GM12878 (cell line): ENCODE data around the gene TAS2R42.

Source experiments
- BHLHE40 ChIP-seq, 2 experiments: fragments of 450-650 bp in 1 of 2; IDR thresholded peaks; 2 replicates each; pipeline ENCODE4 v1.6.1; 2011 to 2017; ENCODE audit warnings: low read depth in 2 of 2, borderline replicate concordance in 1 of 2, improper control_type of control experiment in 1 of 2, low read length in 1 of 2, mild to moderate bottlenecking in 1 of 2
- CEBPB ChIP-seq, 2 experiments: fragments of 150-350 bp in 1 of 2; IDR thresholded peaks; 2 replicates each; pipeline ENCODE4 v1.6.1; 2012 to 2014; ENCODE audit warnings: low read depth in 2 of 2, low read length in 2 of 2, borderline replicate concordance in 1 of 2, inconsistent platforms in 1 of 2
- CTCF ChIP-seq, 3 experiments: IDR thresholded peaks in 2 of 3; conservative IDR thresholded peaks in 1 of 3; 2 replicates each; pipeline ENCODE4 v1.5.1; 2011; ENCODE audit warnings: low read depth in 3 of 3, low read length in 3 of 3, mild to moderate bottlenecking in 3 of 3, control low read depth in 2 of 3, moderate library complexity in 2 of 3, inconsistent platforms in 1 of 3, mixed read lengths in 1 of 3; ENCODE audit not compliant: control insufficient read depth in 2 of 3, insufficient read depth in 1 of 3; ENCODE audit errors: extremely low read depth in 1 of 3
- EP300 ChIP-seq, 2 experiments: fragments of 150-350 bp in 1 of 2; IDR thresholded peaks; 2 replicates each; pipeline ENCODE4 v1.6.1; 2011 to 2012; ENCODE audit warnings: low read depth in 2 of 2, low read length in 2 of 2, borderline replicate concordance in 1 of 2, improper control_type of control experiment in 1 of 2, inconsistent platforms in 1 of 2; ENCODE audit not compliant: control insufficient read depth in 1 of 2
- KDM1A ChIP-seq: fragments of 200-600 bp; sonication (generic); IDR thresholded peaks from 2 replicates; pipeline ENCODE4 v1.6.1; 2016; ENCODE audit warnings: borderline replicate concordance
- NBN ChIP-seq: fragments of 450-650 bp; IDR thresholded peaks from 2 replicates; pipeline ENCODE4 v1.6.1; 2016
- NFXL1 ChIP-seq: fragments of 450-650 bp; IDR thresholded peaks from 2 replicates; pipeline ENCODE4 v1.6.1; 2017; ENCODE audit warnings: antibody characterized with exemption, mild to moderate bottlenecking, borderline replicate concordance
- POLR2AphosphoS5 ChIP-seq: IDR thresholded peaks from 2 replicates; pipeline ENCODE4 v1.6.1; 2011; ENCODE audit warnings: mild to moderate bottlenecking, low read length, inconsistent platforms
- SIN3A ChIP-seq: IDR thresholded peaks from 2 replicates; pipeline ENCODE4 v1.6.1; 2012; ENCODE audit warnings: low read depth, low read length, improper control_type of control experiment
- SP1 ChIP-seq: IDR thresholded peaks from one replicate; pipeline ENCODE4 v1.6.1; 2011; ENCODE audit warnings: low read depth, low read length
- USF2 ChIP-seq: IDR thresholded peaks from 2 replicates; pipeline ENCODE4 v1.6.1; 2011; ENCODE audit warnings: low read depth, low read length, improper control_type of control experiment, borderline replicate concordance
- ZNF24 ChIP-seq: fragments of 450-650 bp; IDR thresholded peaks from 2 replicates; pipeline ENCODE4 v1.6.1; 2017; ENCODE audit warnings: antibody characterized with exemption, mild to moderate bottlenecking

DNA sequence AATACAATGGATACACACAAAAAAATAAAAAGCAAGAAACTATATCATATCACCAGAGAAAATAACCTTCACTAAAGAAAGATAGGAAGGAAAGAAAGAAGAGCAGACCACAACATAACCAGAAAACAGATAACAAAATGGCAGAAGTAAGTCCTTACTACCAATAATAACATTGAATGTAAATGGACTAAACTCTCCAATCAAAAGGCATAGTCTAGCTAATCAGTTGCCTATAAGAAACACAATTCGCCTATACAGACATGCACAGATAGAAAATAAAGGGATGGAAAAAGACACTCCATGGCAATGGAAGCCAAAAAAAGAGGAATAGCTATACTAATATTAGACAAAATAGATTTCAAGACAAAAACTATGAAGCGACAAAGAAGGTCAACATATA, 43.4 kb downstream of the TAS2R42 start:
- no peak for TF ChIP-seq CEBPB (IDR thresholded peaks at IDR 0.05; ENCODE audit: borderline replicate concordance in 1 of 2, low read depth in 2 of 2, low read length in 2 of 2)
- no peak for TF ChIP-seq CTCF (IDR thresholded peaks at IDR 0.05 in 2 of 3, conservative IDR thresholded peaks at IDR 0.05 in 1 of 3; ENCODE audit: control insufficient read depth in 2 of 3, extremely low read depth in 1 of 3, insufficient read depth in 1 of 3, low read depth in 3 of 3, low read length in 3 of 3)
- no peak for TF ChIP-seq NFXL1
- no peak for TF ChIP-seq KDM1A
- no peak for TF ChIP-seq SP1
- no peak for TF ChIP-seq NBN
- TF ChIP-seq USF2, result no peak
- TF ChIP-seq EP300 (IDR thresholded peaks at IDR 0.05; ENCODE audit: borderline replicate concordance in 1 of 2, control insufficient read depth in 1 of 2, low read depth in 2 of 2, low read length in 2 of 2), result no peak
- no peak for TF ChIP-seq ZNF24
- no peak for TF ChIP-seq POLR2AphosphoS5
- TF ChIP-seq BHLHE40 (IDR thresholded peaks at IDR 0.05; ENCODE audit: borderline replicate concordance in 1 of 2, low read depth in 2 of 2, low read length in 1 of 2), result no peak
- no peak for TF ChIP-seq SIN3A
